Ectodermal cell (in vitro differentiated cells): Measurements from ENCODE around the gene FOXI1.

Source experiments
- H3K27ac ChIP-seq: 2 replicates; pipeline ENCODE4 v1.7.0; 2013; ENCODE audit warnings: mild to moderate bottlenecking, low read depth, low read length; ENCODE audit not compliant: insufficient read depth, poor library complexity, severe bottlenecking
- H3K27me3 ChIP-seq: 2 replicates; pipeline ENCODE4 v1.7.0; 2013; ENCODE audit warnings: mild to moderate bottlenecking, low read length; ENCODE audit not compliant: insufficient read depth, control insufficient read depth, poor library complexity, severe bottlenecking
- H3K36me3 ChIP-seq: one replicate; pipeline ENCODE4 v1.7.0; 2013; ENCODE audit warnings: low read length; ENCODE audit not compliant: control insufficient read depth, insufficient read depth
- H3K4me1 ChIP-seq: one replicate; pipeline ENCODE4 v1.7.0; 2013; ENCODE audit warnings: low read length; ENCODE audit not compliant: control insufficient read depth, insufficient read depth
- H3K4me3 ChIP-seq: 2 replicates; pipeline ENCODE4 v1.7.0; 2013; ENCODE audit warnings: low read depth, low read length, control low read depth; ENCODE audit not compliant: insufficient read depth
- H3K9me3 ChIP-seq: 2 replicates; pipeline ENCODE4 v1.7.0; 2013; ENCODE audit warnings: mild to moderate bottlenecking, low read length, moderate library complexity; ENCODE audit not compliant: control insufficient read depth
- WGBS, 2 experiments: methylation state at CpG; one replicate each; pipeline ENCODE4 v1.1.7; 2013; ENCODE audit warnings: missing lambda C conversion rate in 2 of 2; 5-methylcytosine and 5-hydroxymethylcytosine counted together

The FOXI1 gene

DNA sequence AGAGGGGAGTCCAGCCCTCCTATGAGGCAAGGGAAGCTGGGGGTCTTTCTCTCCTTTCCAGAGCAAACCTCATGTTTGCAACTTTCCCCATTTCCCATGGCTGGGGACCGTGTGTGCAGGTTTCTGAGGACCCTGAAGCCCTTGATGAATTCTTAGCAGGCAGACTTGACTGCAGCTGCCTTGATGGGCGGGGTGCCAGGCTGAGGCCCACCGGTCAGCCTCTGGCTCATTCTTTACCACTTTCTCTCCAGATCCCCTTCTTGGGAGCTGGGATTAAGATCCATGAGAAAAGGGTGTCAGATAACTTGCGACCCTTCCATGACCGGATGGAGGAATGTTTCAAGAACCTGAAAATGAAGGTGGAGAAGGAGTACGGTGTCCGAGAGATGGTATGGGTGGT is 30.0 kb upstream of the FOXI1 start:
- no peaks in the 10 kb centered on the region for H3K27me3 ChIP-seq
- no peak overlapping the region for H3K27ac ChIP-seq
- H3K4me1 ChIP-seq, result no peaks in the 10 kb centered on the region
- no peaks in the 10 kb centered on the region for H3K36me3 ChIP-seq
- no peak overlapping the region for H3K4me3 ChIP-seq
- WGBS, 2 experiments, result 87 to 94% methylated on average over 7 of the region's 7 CpGs
- H3K9me3 ChIP-seq, result no peaks in the 10 kb centered on the region

DNA sequence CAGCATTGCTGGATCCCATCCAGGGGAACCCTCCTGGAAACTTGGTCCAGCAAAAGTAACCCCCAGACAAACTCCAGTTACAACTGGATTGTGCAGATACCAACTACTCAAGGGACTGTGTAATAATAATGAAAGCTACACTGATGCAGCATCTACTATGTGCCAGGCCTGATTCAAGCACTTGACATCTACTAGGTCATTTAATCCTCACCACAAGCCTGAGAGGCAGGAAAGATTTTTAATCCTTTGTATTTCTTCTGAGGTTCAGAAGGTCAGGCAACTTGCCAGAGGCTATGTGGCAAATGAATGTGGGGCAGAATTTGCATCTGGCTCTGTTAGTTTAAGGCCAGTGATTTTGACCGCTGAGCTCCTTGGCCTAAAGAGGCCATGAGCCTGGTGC is 29.5 kb upstream of the FOXI1 start:
- H3K36me3 ChIP-seq, result no peaks in the 10 kb centered on the region
- H3K9me3 ChIP-seq, result no peaks in the 10 kb centered on the region
- H3K4me1 ChIP-seq, result no peaks in the 10 kb centered on the region
- H3K27ac ChIP-seq, result no peak overlapping the region
- H3K27me3 ChIP-seq, result no peaks in the 10 kb centered on the region
- 100% methylated on average over 1 of the region's 1 CpG for WGBS, 2 experiments
- no peak overlapping the region for H3K4me3 ChIP-seq

DNA sequence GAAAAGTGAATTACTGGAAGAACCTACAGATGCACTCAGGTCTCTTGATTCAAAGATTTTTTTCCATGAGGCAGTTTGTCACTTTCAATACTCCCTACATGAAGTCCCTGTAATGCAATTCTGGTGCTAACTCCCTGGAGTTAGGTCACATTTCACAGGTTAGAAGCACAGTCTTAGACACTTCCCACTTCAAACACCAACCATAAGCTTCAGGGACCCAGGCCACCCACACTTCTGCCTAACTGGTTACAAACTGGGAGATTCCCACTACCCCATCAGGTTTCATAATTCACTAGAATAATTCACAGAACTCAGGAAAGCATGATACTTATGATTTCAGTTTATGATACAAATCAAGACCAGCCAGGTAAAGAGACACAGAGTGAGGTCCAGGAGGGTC is 29.0 kb upstream of the FOXI1 start:
- H3K27ac ChIP-seq, result no peak overlapping the region
- H3K9me3 ChIP-seq, result no peaks in the 10 kb centered on the region
- no peaks in the 10 kb centered on the region for H3K27me3 ChIP-seq
- H3K4me3 ChIP-seq, result no peak overlapping the region
- H3K4me1 ChIP-seq, result no peaks in the 10 kb centered on the region
- H3K36me3 ChIP-seq, result no peaks in the 10 kb centered on the region

DNA sequence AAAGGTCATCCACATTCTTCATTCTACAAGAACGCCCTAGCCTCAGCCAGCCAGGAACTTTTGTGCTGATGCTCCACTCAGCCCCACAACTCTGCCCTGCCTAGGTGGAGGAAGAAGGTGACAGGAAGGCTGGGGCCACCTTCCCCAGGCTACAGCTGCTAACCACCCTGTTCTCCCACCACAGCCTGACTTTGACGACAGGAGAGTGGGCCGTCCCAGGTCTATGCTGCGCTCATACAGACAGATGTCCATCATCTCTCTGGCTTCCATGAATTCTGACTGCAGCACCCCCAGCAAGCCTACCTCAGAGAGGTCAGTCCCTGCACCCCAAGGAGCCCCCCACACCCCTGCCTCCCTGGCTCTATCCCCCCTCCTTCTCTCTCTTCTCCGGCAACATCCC is 28.2 kb upstream of the FOXI1 start:
- WGBS, 2 experiments, result 91 to 93% methylated on average over 5 of the region's 5 CpGs
- no peaks in the 10 kb centered on the region for H3K4me1 ChIP-seq
- no peaks in the 10 kb centered on the region for H3K36me3 ChIP-seq
- H3K4me3 ChIP-seq, result no peak overlapping the region
- no peaks in the 10 kb centered on the region for H3K9me3 ChIP-seq
- no peak overlapping the region for H3K27ac ChIP-seq
- H3K27me3 ChIP-seq, result no peaks in the 10 kb centered on the region

DNA sequence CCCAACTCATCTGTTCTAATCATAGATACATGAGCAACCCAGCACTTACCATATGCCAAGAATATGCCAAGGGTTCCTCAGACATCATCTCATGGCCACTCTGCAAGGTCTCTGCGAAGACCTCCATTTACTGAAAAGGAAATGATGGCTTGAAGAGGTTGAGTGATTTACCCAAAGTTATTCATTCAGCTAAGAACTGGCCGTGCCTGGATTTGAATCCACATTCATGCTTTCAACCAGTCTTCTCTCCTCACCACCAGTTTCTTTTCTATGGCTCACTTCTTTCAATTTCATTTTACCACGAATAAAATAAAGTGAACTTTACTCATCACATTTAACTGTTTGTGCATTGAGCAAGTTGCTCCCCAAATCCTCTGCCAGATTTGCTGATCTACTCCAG is 27.2 kb upstream of the FOXI1 start:
- H3K4me1 ChIP-seq, result no peaks in the 10 kb centered on the region
- 92% methylated on average over 3 of the region's 3 CpGs for WGBS, 2 experiments
- no peaks in the 10 kb centered on the region for H3K9me3 ChIP-seq
- no peaks in the 10 kb centered on the region for H3K27me3 ChIP-seq
- H3K27ac ChIP-seq, result no peak overlapping the region
- H3K36me3 ChIP-seq, result no peaks in the 10 kb centered on the region
- no peak overlapping the region for H3K4me3 ChIP-seq

DNA sequence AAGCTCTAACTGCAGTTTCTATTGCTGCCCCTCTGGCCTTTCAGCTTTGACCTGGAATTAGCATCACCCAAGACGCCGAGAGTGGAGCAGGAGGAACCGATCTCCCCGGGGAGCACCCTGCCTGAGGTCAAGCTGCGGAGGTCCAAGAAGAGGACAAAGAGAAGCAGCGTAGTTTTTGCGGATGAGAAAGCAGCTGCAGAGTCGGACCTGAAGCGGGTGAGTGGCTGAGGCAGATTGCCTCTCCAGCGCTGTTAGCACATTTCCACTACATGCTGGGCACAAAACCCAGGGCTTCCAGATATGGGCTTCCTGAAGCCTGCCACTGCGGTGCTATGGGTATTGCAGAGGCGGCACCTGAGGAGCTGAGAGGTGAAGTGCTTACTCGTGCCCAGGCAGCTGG is 26.8 kb upstream of the FOXI1 start:
- Histone ChIP-seq H3K9me3 (no peaks in the 10 kb centered on the region), H3K27ac (no peak overlapping the region), H3K36me3 (no peaks in the 10 kb centered on the region), H3K27me3 (no peaks in the 10 kb centered on the region), H3K4me1 (no peaks in the 10 kb centered on the region), H3K4me3 (no peak overlapping the region)
- 91 to 92% methylated on average over 13 of the region's 13 CpGs for WGBS, 2 experiments

DNA sequence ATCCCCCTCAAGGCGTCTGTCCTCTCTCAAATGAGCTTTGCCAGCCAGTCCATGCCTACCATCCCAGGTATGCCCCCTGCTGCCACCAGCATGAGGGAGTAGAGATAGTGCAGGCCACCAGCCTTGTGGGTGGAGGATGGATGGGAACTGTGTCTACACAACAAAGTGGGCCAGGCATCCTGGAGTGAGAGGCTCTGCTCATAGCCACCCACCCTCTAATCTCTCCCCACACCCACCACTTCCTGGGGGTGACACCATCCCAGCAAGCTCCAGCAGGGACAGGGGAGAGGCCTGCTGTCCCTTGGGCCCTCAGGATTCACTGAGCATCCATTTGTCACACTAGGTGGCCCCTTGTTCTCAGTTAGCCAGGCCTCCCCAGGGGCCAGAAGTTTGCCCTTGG is 25.5 kb upstream of the FOXI1 start:
- Histone ChIP-seq H3K4me1 (no peaks in the 10 kb centered on the region), H3K27ac (no peak overlapping the region), H3K4me3 (no peak overlapping the region), H3K27me3 (no peaks in the 10 kb centered on the region), H3K9me3 (no peaks in the 10 kb centered on the region), H3K36me3 (no peaks in the 10 kb centered on the region)
- WGBS, 2 experiments, result 94 to 100% methylated on average over 1 of the region's 1 CpG

DNA sequence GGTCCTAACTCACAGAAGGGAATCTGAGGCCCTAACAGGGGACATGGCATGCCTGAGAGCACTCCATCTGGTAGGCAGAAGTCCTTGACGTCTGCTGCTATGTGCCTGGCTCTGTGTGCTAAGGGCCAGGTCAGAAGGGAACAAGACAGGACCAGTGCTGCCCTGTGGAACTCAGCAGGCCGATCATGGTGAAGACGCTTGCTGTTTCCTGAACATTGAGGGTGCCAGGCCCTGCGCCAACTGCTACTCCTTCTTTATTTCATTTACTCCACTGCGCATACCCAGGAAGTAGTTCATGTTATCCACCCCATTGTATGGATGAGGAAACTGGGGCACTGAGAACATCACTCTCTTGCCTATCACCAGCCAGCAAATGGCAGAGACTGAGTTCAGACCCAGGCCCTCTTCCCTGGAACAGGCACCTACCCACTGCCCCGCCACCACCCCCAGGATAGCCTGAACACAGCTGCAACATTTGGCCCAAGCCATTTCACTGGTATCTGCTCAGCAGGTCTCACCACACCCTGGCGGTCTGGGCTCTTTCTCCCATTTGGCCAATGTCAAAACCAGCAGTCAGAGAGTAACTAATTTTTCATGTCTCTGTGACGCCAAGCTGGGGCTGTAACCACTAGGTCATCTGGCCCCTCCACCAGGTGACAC is 24.8 kb upstream of the FOXI1 start:
- Histone ChIP-seq H3K36me3 (no peaks in the 10 kb centered on the region), H3K27ac (no peak overlapping the region), H3K4me1 (no peaks in the 10 kb centered on the region), H3K9me3 (no peaks in the 10 kb centered on the region), H3K4me3 (no peak overlapping the region), H3K27me3 (no peaks in the 10 kb centered on the region)
- 82 to 83% methylated on average over 8 of the region's 8 CpGs for WGBS, 2 experiments

DNA sequence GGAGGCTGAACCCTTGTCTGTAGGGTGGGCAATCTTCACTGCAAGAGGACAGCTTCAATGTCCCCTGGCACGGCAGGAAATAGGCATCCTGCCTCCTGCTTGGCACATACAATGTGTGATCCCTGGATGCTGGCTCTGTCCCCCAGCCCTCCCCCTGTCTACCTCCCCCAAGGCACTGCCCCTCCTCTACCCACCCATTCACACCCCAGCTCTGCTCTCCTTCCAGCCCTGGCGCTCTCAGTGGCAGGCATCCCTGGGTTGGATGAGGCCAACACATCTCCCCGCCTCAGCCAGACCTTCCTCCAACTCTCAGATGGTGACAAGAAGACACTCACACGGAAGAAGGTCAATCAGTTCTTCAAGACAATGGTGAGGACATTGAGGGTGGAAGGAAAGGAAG is 24.1 kb upstream of the FOXI1 start:
- no peak overlapping the region for H3K27ac ChIP-seq
- H3K4me3 ChIP-seq, result no peak overlapping the region
- H3K27me3 ChIP-seq, result no peaks in the 10 kb centered on the region
- H3K4me1 ChIP-seq, result no peaks in the 10 kb centered on the region
- H3K36me3 ChIP-seq, result no peaks in the 10 kb centered on the region
- H3K9me3 ChIP-seq, result no peaks in the 10 kb centered on the region
- 92 to 97% methylated on average over 4 of the region's 4 CpGs for WGBS, 2 experiments

DNA sequence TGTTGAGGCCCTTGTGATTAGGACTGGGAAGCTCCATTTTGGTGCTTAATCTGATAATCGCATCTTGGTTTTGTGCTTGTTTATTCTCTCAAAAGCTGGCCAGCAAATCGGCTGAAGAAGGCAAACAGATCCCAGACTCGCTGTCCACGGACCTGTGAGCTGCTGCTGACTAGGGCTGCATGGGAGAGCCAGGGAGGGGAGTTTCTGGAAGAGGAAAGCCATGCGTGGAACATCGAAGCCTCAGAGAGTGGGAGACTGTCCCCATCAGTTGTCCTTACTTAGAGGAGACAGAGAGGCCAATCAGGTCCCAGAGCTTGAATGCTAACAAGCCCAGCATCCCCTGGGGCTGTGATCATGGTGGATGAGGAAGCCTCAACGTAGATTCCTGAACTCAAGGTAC is 23.0 kb upstream of the FOXI1 start:
- H3K27me3 ChIP-seq, result no peaks in the 10 kb centered on the region
- H3K4me3 ChIP-seq, result no peak overlapping the region
- no peaks in the 10 kb centered on the region for H3K9me3 ChIP-seq
- no peaks in the 10 kb centered on the region for H3K36me3 ChIP-seq
- H3K27ac ChIP-seq, result no peak overlapping the region
- 88 to 89% methylated on average over 7 of the region's 7 CpGs for WGBS, 2 experiments
- H3K4me1 ChIP-seq, result no peaks in the 10 kb centered on the region
